H1 (cell line): ENCODE data around the gene PRKAR1B. TPM values are rescaled to one million over a fixed set of nuclear protein-coding genes. Genes with fewer than 3 reads are reported as not detected.

ENCODE experiments used
- CTCF ChIA-PET: fragments of 300-600 bp; sonication (Branson Sonifier 250); formaldehyde crosslinking; loops from one replicate; lab custom pipeline; 2021; ENCODE audit not compliant: partially characterized antibody; lab: Charles Lee
- POLR2A ChIA-PET: fragments of 300-600 bp; sonication (Branson Sonifier 250); formaldehyde crosslinking; loops from one replicate; lab custom pipeline; 2021; ENCODE audit warnings: inconsistent platforms; ENCODE audit not compliant: partially characterized antibody; lab: Charles Lee
- DNase-seq, 2 experiments: peaks; one replicate each; pipeline versions ENCODE4 v3.0.0 to v3.0.0-alpha.2; 2010 to 2022; ENCODE audit warnings: low spot score in 2 of 2, low read depth in 1 of 2, mixed read lengths in 1 of 2
- FAIRE-seq: peaks from 2 replicates; lab custom pipeline; 2011; peaks lifted over from hg19 to GRCh38; lab: Jason Lieb, UNC
- H2AFZ ChIP-seq: 2 replicates; pipeline ENCODE4 v1.8.1; 2012; ENCODE audit warnings: low read length, inconsistent platforms
- H2AK5ac ChIP-seq: 2 replicates; pipeline ENCODE4 v1.6.1; 2013; ENCODE audit warnings: low read depth, low read length
- H2BK120ac ChIP-seq: replicated peaks from 2 replicates; pipeline ENCODE3; 2013; ENCODE audit warnings: low read depth, low read length, inconsistent platforms
- H2BK12ac ChIP-seq: 2 replicates; pipeline ENCODE4 v1.6.1; 2013; ENCODE audit warnings: low read depth, low read length
- H2BK15ac ChIP-seq: 2 replicates; pipeline ENCODE4 v1.6.1; 2013; ENCODE audit warnings: low read length
- H2BK20ac ChIP-seq: 2 replicates; pipeline ENCODE4 v1.6.1; 2013; ENCODE audit warnings: low read length
- H2BK5ac ChIP-seq: 2 replicates; pipeline ENCODE4 v1.6.1; 2013; ENCODE audit warnings: low read depth, low read length
- H3K14ac ChIP-seq: 2 replicates; pipeline ENCODE4 v1.6.1; 2013; ENCODE audit warnings: inconsistent platforms; ENCODE audit not compliant: insufficient read length
- H3K18ac ChIP-seq: 2 replicates; pipeline ENCODE4 v1.6.1; 2013; ENCODE audit warnings: low read length; ENCODE audit errors: extremely low read depth
- H3K23ac ChIP-seq: 2 replicates; pipeline ENCODE4 v1.6.1; 2013; ENCODE audit warnings: inconsistent platforms; ENCODE audit not compliant: insufficient read length
- H3K23me2 ChIP-seq: 2 replicates; pipeline ENCODE4 v1.6.1; 2013; ENCODE audit warnings: low read depth, low read length
- H3K27ac ChIP-seq: 2 replicates; pipeline ENCODE4 v1.6.1; 2011; ENCODE audit warnings: low read depth, low read length, inconsistent platforms
- H3K27me3 ChIP-seq, 4 experiments: replicated peaks in 1 of 4; 1 replicate in 1 of 4; 2 replicates in 3 of 4; pipeline versions ENCODE4 v1.6.1 to v1.8.1; 2011 to 2013; ENCODE audit warnings: low read length in 3 of 4, mild to moderate bottlenecking in 3 of 4, inconsistent platforms in 2 of 4, mixed read lengths in 2 of 4, moderate library complexity in 1 of 4; ENCODE audit not compliant: control insufficient read depth in 3 of 4, insufficient read depth in 3 of 4; ENCODE audit errors: extremely low read depth in 1 of 4
- H3K36me3 ChIP-seq, 4 experiments: 2 replicates each; pipeline versions ENCODE4 v1.6.1 to v1.8.1; 2011 to 2013; ENCODE audit warnings: mild to moderate bottlenecking in 4 of 4, low read length in 3 of 4, moderate library complexity in 2 of 4, control low read depth in 1 of 4, inconsistent platforms in 1 of 4; ENCODE audit not compliant: insufficient read depth in 4 of 4, control insufficient read depth in 2 of 4
- H3K4ac ChIP-seq: replicated peaks from 2 replicates; pipeline ENCODE3; 2013; ENCODE audit warnings: low read length, low read depth, mixed read lengths, inconsistent platforms; ENCODE audit not compliant: insufficient read length
- H3K4me1 ChIP-seq, 4 experiments: replicated peaks in 1 of 4; 1 replicate in 1 of 4; 2 replicates in 3 of 4; pipeline versions ENCODE4 v1.6.1 to v1.8.1; 2011 to 2013; ENCODE audit warnings: low read length in 3 of 4, inconsistent platforms in 2 of 4, mixed read lengths in 1 of 4; ENCODE audit not compliant: insufficient read depth in 4 of 4, control insufficient read depth in 3 of 4
- H3K4me2 ChIP-seq, 2 experiments: 2 replicates each; pipeline versions ENCODE4 v1.6.1 to v1.8.1; 2011 to 2013; ENCODE audit warnings: low read depth in 2 of 2, low read length in 2 of 2, control low read depth in 1 of 2, inconsistent platforms in 1 of 2, mild to moderate bottlenecking in 1 of 2; ENCODE audit not compliant: insufficient read depth in 1 of 2
- H3K4me3 ChIP-seq, 4 experiments: fragments of 200-600, 300-600 bp in 1 of 4; sonication (generic), shearing (Covaris generic), sonication (Bioruptor Twin) in 1 of 4; 2 replicates each; pipeline versions ENCODE4 v1.5.1 to v1.8.1; 2011 to 2016; ENCODE audit warnings: low read length in 4 of 4, low read depth in 3 of 4, control low read depth in 2 of 4, inconsistent platforms in 2 of 4, mild to moderate bottlenecking in 2 of 4, mixed read lengths in 1 of 4, moderate library complexity in 1 of 4; ENCODE audit not compliant: insufficient read depth in 2 of 4; ENCODE audit errors: extremely low read depth in 1 of 4
- H3K56ac ChIP-seq: replicated peaks from 2 replicates; pipeline ENCODE3; 2013; ENCODE audit warnings: low read depth, mild to moderate bottlenecking, mixed read lengths, low read length, inconsistent platforms; ENCODE audit not compliant: insufficient read length
- H3K79me1 ChIP-seq: 2 replicates; pipeline ENCODE4 v1.6.1; 2013; ENCODE audit warnings: low read depth, low read length, control low read depth
- H3K79me2 ChIP-seq, 2 experiments: 2 replicates each; pipeline versions ENCODE4 v1.6.1 to v1.8.1; 2012 to 2013; ENCODE audit warnings: low read length in 2 of 2, mild to moderate bottlenecking in 2 of 2, inconsistent platforms in 1 of 2; ENCODE audit not compliant: insufficient read depth in 2 of 2, control insufficient read depth in 1 of 2
- H3K9ac ChIP-seq, 4 experiments: replicated peaks in 1 of 4; 1 replicate in 1 of 4; 2 replicates in 3 of 4; pipeline versions ENCODE4 v1.6.1 to v1.8.1; 2011 to 2013; ENCODE audit warnings: low read depth in 3 of 4, low read length in 3 of 4, control low read depth in 2 of 4, mild to moderate bottlenecking in 2 of 4, moderate library complexity in 2 of 4, inconsistent platforms in 1 of 4; ENCODE audit errors: extremely low read depth in 1 of 4
- H3K9me3 ChIP-seq, 2 experiments: 2 replicates each; pipeline versions ENCODE4 v1.6.1 to v1.8.1; 2012 to 2013; ENCODE audit warnings: mild to moderate bottlenecking in 2 of 2, moderate library complexity in 2 of 2, control low read depth in 1 of 2, inconsistent platforms in 1 of 2, low read depth in 1 of 2, low read length in 1 of 2, mixed read lengths in 1 of 2; ENCODE audit not compliant: insufficient read depth in 2 of 2
- H4K20me1 ChIP-seq, 2 experiments: replicated peaks in 1 of 2; 2 replicates each; pipeline versions ENCODE3 to v1.8.1; 2011 to 2013; ENCODE audit warnings: inconsistent platforms in 2 of 2, low read length in 2 of 2, mild to moderate bottlenecking in 1 of 2; ENCODE audit not compliant: insufficient read depth in 2 of 2, control insufficient read depth in 1 of 2
- H4K5ac ChIP-seq: 2 replicates; pipeline ENCODE4 v1.6.1; 2013; ENCODE audit warnings: low read length, low read depth, mixed read lengths, inconsistent platforms; ENCODE audit not compliant: insufficient read length
- H4K8ac ChIP-seq: 2 replicates; pipeline ENCODE4 v1.8.0; 2013; ENCODE audit warnings: mild to moderate bottlenecking, moderate library complexity, low read length, inconsistent platforms; ENCODE audit not compliant: insufficient read depth; ENCODE audit errors: extremely low read depth
- H4K91ac ChIP-seq: replicated peaks from 2 replicates; pipeline ENCODE3; 2013; ENCODE audit warnings: low read length, mixed read lengths, inconsistent platforms; ENCODE audit not compliant: insufficient read length
- BCL11A ChIP-seq, 2 experiments: IDR thresholded peaks; one replicate each; pipeline ENCODE4 v1.6.1; 2011; ENCODE audit warnings: low read depth in 2 of 2, low read length in 2 of 2, mild to moderate bottlenecking in 2 of 2
- CREB1 ChIP-seq: IDR thresholded peaks from 2 replicates; pipeline ENCODE4 v1.6.1; 2012; ENCODE audit warnings: inconsistent platforms
- CTBP2 ChIP-seq: IDR thresholded peaks from 2 replicates; pipeline ENCODE4 v1.7.0; 2011; ENCODE audit warnings: borderline replicate concordance, mild to moderate bottlenecking, moderate library complexity, mixed read lengths, low read length; ENCODE audit not compliant: insufficient read depth, insufficient read length
- GTF2F1 ChIP-seq: IDR thresholded peaks from 2 replicates; pipeline ENCODE4 v1.6.1; 2012; ENCODE audit warnings: low read depth, low read length, improper control_type of control experiment, borderline replicate concordance
- HDAC2 ChIP-seq, 2 experiments: fragments of 300-600 bp in 1 of 2; sonication (generic) in 1 of 2; IDR thresholded peaks; 2 replicates each; pipeline ENCODE4 v1.6.1; 2011 to 2012; ENCODE audit warnings: low read depth in 2 of 2, low read length in 2 of 2, mild to moderate bottlenecking in 2 of 2, moderate library complexity in 2 of 2, borderline replicate concordance in 1 of 2, inconsistent platforms in 1 of 2
- KDM1A ChIP-seq: fragments of 200-600, 300-600 bp; sonication (generic); IDR thresholded peaks from 2 replicates; pipeline ENCODE4 v1.7.1; 2016; ENCODE audit warnings: mild to moderate bottlenecking, low read length, borderline replicate concordance
- NANOG ChIP-seq: IDR thresholded peaks from 2 replicates; pipeline ENCODE4 v1.6.1; 2011; ENCODE audit warnings: low read length, low read depth, mild to moderate bottlenecking, inconsistent platforms; ENCODE audit not compliant: insufficient read depth, poor library complexity, severe bottlenecking
- PHF8 ChIP-seq: fragments of 200-600 bp; sonication (generic); conservative IDR thresholded peaks from 2 replicates; pipeline ENCODE4 v1.7.1; 2012; ENCODE audit warnings: low read depth, mild to moderate bottlenecking, inconsistent platforms, low read length, moderate library complexity
- POLR2A ChIP-seq, 2 experiments: IDR thresholded peaks; 1 replicate in 1 of 2; 2 replicates in 1 of 2; pipeline ENCODE4 v1.6.1; 2011; ENCODE audit warnings: low read depth in 2 of 2, low read length in 2 of 2, mild to moderate bottlenecking in 2 of 2; ENCODE audit errors: control extremely low read depth in 1 of 2
- POU5F1 ChIP-seq: IDR thresholded peaks from 2 replicates; pipeline ENCODE4 v1.6.1; 2011; ENCODE audit warnings: low read depth, mild to moderate bottlenecking, low read length, moderate library complexity
- RAD21 ChIP-seq, 2 experiments: IDR thresholded peaks in 1 of 2; conservative IDR thresholded peaks in 1 of 2; 2 replicates each; pipeline ENCODE4 v1.6.1; 2011; ENCODE audit warnings: low read depth in 2 of 2, low read length in 2 of 2, improper control_type of control experiment in 1 of 2, inconsistent platforms in 1 of 2, mild to moderate bottlenecking in 1 of 2, moderate library complexity in 1 of 2
- SP2 ChIP-seq: IDR thresholded peaks from 2 replicates; pipeline ENCODE4 v1.6.1; 2012; ENCODE audit warnings: mild to moderate bottlenecking, low read length, inconsistent platforms
- SRF ChIP-seq: IDR thresholded peaks from 2 replicates; pipeline ENCODE4 v1.6.1; 2011; ENCODE audit warnings: mild to moderate bottlenecking, low read depth, low read length, moderate library complexity
- WGBS, 2 experiments: shearing (Covaris generic) in 1 of 2; methylation state at CpG; one replicate each; pipeline versions ENCODE4 v1.1.6 to v1.1.7; 2013 to 2015; ENCODE audit warnings: low lambda C conversion rate in 2 of 2, mixed read lengths in 2 of 2, inconsistent platforms in 1 of 2, low coverage in 1 of 2, missing lambda C conversion rate in 1 of 2; ENCODE audit not compliant: insufficient replicate concordance in 2 of 2, insufficient coverage in 1 of 2, insufficient read length in 1 of 2; ENCODE audit errors: extremely low coverage in 1 of 2, missing lambda C conversion rate in 1 of 2; 5-methylcytosine and 5-hydroxymethylcytosine counted together
- polyA plus RNA-seq, 7 experiments: library from polyadenylated mRNA; depleted of rRNA in 3 of 7; stranded (reverse) in 5 of 7; unstranded in 2 of 7; fragments of >200 nt in 5 of 7; fragments of 200-250 nt in 2 of 7; gene quantifications; 1 replicate in 5 of 7; 2 replicates in 1 of 7; 4 replicates in 1 of 7; pipeline versions ENCODE4 v1.2.1 to v1.2.3, GENCODE V29; 2011 to 2013; ENCODE audit warnings: missing spikeins in 2 of 7, mixed read lengths in 2 of 7
- total RNA-seq: library from RNA; stranded (reverse); fragmentation: NEBNext Ultra II Directional; extraction: Animal tissue kit (Norgen Biotek cat#: 25700); gene quantifications from 2 replicates; pipeline ENCODE4 v1.2.1, GENCODE V29; 2021
- TF ChIP-seq, protein P1 (sequence below): IDR thresholded peaks from 2 replicates; pipeline ENCODE4 v1.6.1; 2012; ENCODE audit warnings: inconsistent platforms

PRKAR1B gene
- total and polyA plus RNA-seq, 2 of the 8 experiments (the other 6 are each of a cell fraction or from before 2014, with no cell fraction given): 12.3 to 55.7 TPM

DNA sequence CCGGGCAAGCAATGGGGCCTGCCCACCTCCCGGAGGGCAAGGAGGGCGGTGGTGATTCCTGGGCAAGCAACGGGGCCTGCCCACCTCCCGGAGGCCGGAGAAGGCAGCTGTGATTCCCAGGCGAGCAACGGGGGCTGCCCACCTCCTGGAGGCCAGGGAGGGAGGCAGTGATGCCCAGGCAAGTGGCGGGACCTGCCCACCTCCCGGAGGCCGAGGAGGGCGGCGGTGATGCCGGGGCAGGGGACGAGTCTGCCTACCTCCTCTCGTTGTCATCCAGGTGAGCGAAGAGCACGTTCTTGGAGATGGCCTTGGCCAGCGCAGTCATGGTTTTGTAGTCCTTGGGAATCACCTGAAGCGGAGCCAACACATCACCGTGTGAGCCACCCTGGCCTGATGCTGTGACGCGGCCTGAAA, 50.1 kb downstream of the PRKAR1B start:
- H2AK5ac ChIP-seq: no peak overlapping the region
- H3K18ac ChIP-seq: no peak overlapping the region
- 0 out of 4 replicates have a peak, but pooled peaks cover 0 to 4% of the 10 kb centered on the region in 2 experiments for H3K9me3 ChIP-seq
- DNase-seq: no peak
- H3K27me3 ChIP-seq: no peaks in the 10 kb centered on the region
- H2BK120ac ChIP-seq: no peak overlapping the region
- H2BK12ac ChIP-seq: no peak overlapping the region
- H3K14ac ChIP-seq: no peak overlapping the region
- no peak overlapping the region for H3K4me3 ChIP-seq
- H3K79me2 ChIP-seq: no peaks in the 10 kb centered on the region
- H3K4ac ChIP-seq: no peak overlapping the region
- H3K36me3 ChIP-seq: peaks cover 2 to 43% (median 12%) of the 10 kb centered on the region in 4 experiments; a peak in 6 of 8 replicates
- H4K20me1 ChIP-seq: no peaks in the 10 kb centered on the region
- H2BK20ac ChIP-seq: no peak overlapping the region
- H3K4me1 ChIP-seq: no peaks in the 10 kb centered on the region
- H3K4me2 ChIP-seq: no peak overlapping the region
- H2AFZ ChIP-seq: no peak overlapping the region
- no peak overlapping the region for H4K91ac ChIP-seq
- H4K8ac ChIP-seq: no peak overlapping the region
- H3K27ac ChIP-seq: no peak overlapping the region
- no peak overlapping the region for H2BK15ac ChIP-seq
- H2BK5ac ChIP-seq: no peak overlapping the region
- 85% methylated on average over 21 of the region's 23 CpGs; no CpG with 5 or more reads in 1 of the 2 experiments for WGBS, 2 experiments
- no peak overlapping the region for H3K23ac ChIP-seq
- 0 out of 2 replicates have a peak, but pooled peaks cover under 1% of the 10 kb centered on the region for H3K23me2 ChIP-seq
- no peak for FAIRE-seq
- ChIA-PET CTCF (interaction anchor here (2.8 kb wide), 1 partner anchor 11 kb away, joined by 8 read pairs; no protein-coding TSS in a partner anchor), POLR2A (no interaction called here)
- no peak overlapping the region for H3K56ac ChIP-seq
- H3K9ac ChIP-seq: no peak overlapping the region
- H3K79me1 ChIP-seq: no peaks in the 10 kb centered on the region; the same call in 1 of the 2 replicates
- no peak overlapping the region for H4K5ac ChIP-seq
- TF ChIP-seq SRF (no peak), CTBP2 (no peak), RAD21 (IDR thresholded peaks at IDR 0.05 in 1 of 2, conservative IDR thresholded peaks at IDR 0.05 in 1 of 2; ENCODE audit: low read depth in 2 of 2, low read length in 2 of 2) (no peak), POLR2A (IDR thresholded peaks at IDR 0.05; ENCODE audit: control extremely low read depth in 1 of 2, low read depth in 2 of 2, low read length in 2 of 2) (no peak), CREB1 (no peak), SP2 (no peak), GTF2F1 (no peak), NANOG (no peak), HDAC2 (IDR thresholded peaks at IDR 0.05; ENCODE audit: borderline replicate concordance in 1 of 2, low read depth in 2 of 2, low read length in 2 of 2) (no peak), PHF8 (no peak), POU5F1 (no peak), BCL11A (IDR thresholded peaks at IDR 0.05; ENCODE audit: low read depth in 2 of 2, low read length in 2 of 2) (no peak), KDM1A (no peak)
- TF ChIP-seq, protein P1, sequence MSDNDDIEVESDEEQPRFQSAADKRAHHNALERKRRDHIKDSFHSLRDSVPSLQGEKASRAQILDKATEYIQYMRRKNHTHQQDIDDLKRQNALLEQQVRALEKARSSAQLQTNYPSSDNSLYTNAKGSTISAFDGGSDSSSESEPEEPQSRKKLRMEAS: no peak
